GM18502 (cell line): ENCODE measurements around the gene PCMTD2.

ENCODE experiments used
- ATAC-seq: cut with Tn5 transposase; IDR thresholded peaks from one replicate; pipeline ENCODE4 v1.9.1; 2021; ENCODE audit warnings: mild to moderate bottlenecking; ENCODE audit not compliant: unreplicated experiment, poor library complexity

The PCMTD2 gene

DNA sequence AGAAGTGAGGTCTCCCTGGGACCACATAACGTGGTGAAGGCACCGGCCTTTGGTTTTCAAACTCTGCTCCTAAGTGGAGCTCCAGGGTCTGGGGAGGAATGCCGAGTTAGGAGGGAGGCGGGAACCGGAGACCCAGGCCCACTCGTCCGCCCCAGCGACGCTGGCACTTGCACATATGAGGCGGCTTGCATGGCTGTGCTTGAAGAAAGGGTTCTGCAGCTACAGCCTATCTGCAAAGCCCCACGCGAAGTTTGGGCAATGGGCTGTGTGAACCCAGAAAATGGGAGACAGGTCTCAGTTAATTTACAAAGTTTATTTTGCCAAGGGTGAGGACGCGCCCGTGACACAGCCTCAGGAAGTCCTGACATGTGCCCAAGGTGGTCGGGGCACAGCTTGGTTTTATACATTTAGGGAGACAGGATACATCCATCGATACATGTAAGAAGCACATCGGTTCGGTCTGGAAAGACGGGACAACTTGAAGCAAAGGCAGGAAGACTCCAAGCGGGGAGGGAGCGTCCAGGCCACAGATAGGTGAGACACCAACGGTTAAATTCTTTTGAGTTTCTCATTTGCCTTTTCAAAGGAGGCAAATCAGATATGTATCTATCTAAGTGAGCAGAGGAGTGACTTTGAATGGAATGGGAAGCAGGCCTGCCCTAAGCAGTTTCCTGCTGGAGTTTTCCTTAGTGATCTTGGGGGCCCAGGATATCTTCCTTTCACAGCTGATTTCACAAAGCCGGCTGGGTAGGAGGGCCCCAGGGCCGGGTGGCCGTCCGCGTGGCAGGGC is 782 bp upstream of the PCMTD2 start:
- ATAC-seq, result no peak

DNA sequence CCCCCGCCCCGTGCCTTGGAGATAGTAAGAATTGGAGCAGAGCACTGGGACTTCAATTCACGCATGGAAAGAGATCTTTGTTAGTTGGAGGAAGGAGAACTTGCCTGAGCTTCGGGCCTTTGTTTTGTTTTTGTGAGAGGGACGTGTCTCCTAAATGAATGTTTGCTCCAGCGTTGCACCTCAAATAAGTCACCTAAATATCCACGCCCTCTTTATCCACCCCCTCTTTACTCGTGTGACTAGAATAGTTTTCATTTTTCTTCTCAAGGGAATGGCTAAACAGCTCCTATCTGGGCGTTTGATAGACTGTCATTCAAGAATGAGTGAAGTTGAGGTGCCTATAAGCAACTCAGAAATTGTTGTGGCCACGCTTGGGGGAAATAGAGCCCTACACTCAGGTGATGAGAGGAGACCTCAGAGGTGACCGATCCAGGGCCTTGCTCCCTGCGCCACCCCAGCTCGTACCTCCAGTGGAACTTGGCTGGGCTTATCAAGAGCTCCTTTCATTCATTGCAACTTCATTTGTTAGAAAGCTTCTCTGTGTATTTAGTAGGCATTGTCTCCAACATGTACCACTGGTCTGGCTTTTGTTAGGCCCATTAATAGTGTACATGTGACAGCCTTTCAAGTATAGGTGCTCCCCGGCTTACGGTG is 861 bp downstream of the PCMTD2 start:
- no peak for ATAC-seq

DNA sequence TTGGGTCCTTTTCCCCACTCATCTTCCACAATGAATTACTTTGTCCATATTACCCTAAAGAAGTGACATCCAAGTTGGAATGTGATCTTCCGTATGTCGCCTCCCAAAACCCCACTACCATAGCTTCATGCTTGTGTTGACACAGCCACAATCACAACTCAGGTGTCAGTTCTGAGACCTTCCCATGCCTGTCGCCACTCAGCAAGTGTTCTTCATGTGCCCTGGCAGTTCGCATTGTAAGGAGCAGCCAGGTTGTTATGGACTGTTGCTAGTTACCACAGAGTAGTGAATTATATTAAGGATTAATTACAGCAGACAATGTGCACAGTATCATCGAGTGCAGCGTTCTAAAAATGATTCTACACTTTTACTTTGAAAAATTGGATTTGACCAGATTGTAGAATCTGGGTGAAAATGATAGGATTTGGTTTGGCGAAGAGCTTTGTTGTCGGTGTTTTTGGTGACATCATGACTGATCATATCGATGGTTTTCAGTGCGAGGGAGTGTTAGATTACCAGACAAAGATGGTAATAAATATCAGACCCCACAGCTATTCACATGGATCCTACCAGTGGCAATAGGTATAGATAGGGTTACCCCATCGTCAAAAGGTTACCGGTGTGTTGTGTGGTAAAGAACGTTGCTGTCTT is 1.7 kb downstream of the PCMTD2 start:
- no peak for ATAC-seq

DNA sequence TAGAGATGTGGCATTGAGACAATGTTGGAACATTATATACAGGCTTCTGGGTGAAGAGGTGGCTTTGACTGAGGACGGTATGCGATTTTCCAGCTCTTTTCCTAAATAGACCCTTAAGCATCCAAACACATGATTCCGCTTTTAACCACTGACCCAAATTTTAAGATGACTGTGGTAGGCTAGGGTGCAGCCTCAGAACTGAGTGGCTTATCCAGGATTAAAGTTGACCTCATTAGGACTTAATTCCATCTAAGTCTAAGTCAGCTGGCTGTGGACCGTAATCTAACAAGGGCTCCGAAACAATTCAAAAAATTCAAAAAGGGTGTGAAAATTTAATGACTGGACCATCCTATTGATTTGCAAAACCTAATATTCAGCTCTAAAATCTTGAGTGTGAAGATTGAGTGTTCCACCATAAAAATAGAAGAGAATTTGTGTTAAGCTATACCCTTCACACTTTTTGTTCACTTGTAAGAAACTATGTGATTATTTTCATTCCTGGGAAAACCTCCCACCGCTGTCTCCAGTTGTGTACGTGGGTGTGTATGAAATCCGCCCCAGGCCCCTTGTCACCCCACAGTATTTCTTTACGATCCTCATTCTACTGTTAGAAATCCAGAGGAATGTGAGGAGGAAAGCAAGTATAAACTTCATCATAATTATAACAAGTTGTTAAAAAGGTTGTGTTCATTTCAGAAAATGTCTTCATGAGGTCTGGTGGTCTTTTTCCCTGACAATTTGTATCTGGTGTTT is 2.7 kb downstream of the PCMTD2 start:
- ATAC-seq, result no peak

DNA sequence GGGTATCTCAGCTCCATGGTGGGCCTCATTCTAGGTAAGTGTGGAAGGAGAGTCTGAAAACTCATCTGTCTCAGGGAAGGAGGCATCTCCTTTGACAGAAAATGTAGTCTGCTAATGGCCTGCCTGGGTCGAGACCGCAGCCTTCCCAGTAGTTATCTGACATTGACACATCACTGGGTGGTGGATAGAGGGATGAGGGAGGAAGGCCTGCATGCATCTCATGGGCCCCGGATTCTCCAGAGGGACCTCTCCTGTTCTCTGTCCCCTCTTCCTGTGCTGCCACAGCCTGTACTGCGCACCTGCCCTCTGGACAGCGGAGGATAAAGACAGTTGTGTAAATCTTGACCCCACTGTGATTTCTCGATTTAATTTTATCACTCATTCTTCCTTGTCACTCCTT is 4.7 kb downstream of the PCMTD2 start:
- no peak for ATAC-seq

DNA sequence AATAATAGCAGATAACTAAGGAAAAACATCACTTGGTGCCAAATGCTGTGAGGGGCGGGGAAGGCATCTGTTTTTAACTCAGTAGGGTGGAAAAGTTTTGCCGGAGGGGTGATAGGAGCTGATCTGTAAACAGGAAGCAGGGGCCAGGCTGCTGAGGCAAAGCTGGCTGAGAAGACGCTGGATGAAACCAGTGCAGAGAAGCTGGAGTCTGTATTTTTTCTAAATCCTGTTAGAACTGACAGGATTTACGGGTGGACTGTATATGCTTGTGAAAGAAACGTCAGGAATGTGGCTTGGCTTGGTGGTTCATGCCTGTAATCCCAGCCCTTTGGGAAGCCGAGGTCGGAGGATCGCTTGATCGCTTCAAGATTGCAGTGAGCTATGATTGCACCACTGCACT is 5.6 kb downstream of the PCMTD2 start:
- ATAC-seq, result no peak

DNA sequence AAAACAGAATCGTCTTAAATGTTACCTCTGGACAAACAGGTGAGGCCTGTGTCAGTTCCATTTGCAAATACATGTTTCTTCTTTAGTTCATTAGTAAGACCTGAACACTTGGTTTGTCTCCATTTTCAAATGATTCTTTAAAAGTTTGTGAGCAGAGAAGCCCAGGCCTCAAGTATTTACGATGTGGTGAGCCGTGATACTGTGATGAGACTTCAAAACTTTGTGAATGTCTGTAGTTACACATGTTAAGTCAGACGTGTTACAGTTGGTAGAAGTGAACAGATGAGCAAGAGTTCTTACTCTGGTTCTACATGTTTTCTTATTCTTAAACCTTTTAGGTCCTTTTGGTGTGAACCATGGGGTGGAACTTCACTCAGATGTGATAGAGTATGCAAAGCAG is 8.5 kb downstream of the PCMTD2 start:
- no peak for ATAC-seq

DNA sequence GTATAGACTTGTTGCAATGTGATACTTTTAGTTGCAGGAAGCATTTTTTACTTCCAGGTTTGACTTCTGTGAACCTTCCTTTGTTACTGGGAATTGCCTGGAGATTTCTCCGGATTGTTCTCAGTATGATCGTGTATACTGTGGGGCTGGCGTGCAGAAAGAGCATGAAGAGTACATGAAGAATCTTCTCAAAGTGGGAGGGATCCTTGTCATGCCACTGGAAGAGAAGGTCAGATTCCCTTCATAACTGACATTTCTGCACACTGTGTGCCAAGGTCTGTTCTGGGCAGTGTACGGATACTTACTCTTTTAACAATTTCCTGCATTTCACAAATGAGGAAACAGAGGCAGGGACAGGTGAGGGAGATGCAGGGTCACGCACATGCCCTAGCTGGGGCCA is 9.7 kb downstream of the PCMTD2 start:
- no peak for ATAC-seq

DNA sequence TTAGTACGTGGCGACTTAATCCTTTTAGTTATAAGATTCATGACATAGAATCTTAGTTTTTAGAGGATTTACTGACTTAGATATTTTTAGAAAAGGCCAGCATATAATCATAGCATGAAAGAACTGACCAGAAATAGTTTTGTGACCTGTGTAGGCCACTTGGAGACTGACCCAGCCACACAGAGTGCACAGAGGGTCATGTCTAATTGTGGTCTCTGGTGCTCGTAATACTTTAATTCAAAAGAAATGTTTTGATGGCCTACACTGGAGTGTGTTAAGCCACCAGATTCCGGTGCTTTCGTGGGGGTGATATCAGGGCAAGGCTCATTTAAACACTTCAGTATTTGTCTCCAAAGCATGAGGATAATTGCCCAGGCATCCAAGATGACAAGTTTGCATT is 11.4 kb downstream of the PCMTD2 start:
- no peak for ATAC-seq

DNA sequence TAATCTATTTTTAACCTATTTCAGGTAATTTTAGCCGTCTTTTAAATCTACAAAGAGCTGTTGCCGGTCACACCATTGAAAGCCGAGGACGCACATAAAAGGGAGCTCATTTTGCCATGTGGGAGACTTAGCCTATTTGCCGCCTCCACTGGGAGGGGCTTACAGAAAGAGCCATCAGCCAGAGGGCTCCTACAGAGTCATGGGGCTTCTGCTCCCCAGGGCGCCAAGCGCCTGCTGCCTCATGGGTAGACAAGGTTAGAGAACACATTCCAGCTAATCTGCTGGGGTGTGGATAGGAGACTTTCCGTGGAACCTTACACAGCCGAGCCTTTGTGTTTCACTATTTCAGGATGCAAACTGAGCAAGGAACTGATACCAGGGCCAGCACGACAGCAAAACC is 12.6 kb downstream of the PCMTD2 start:
- no peak for ATAC-seq

DNA sequence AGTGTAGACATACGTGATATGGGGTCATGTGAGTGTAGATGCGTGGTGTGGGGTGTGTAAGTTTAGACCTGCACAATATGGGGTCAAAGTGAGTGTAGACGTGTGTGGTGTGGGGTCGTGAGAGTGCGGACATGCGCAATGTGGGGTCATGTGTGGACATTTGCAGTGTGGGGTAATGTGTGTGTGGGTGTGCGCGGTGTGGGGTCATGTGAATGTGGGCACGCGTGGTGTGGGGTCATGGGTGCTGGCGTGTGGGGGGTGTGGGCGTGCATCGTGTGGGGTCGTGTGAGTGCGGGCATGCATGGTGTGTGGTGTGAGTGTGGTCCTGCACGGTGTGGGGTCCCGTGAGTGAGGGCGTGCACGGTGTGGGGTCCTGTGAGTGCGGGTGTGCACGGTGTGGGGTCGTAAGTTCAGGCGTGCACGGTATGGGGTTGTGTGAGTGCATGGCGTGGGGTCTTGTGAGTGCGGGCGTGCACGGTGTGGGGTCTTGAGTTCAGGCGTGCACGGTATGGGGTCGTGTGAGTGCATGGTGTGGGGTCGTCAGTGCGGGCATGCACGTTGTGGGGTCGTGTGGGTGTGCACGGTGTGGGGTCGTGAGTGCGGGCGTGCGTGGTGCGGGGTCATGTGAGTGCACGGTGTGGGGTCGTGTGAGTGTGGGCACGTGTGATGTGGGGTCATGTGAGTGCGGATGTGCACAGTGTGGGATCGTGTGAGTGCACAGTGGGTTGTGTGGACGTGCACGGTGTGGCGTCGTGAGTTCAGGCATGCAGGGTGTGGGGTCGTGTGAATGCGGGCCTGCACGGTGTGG is 14.3 kb downstream of the PCMTD2 start:
- no peak for ATAC-seq

DNA sequence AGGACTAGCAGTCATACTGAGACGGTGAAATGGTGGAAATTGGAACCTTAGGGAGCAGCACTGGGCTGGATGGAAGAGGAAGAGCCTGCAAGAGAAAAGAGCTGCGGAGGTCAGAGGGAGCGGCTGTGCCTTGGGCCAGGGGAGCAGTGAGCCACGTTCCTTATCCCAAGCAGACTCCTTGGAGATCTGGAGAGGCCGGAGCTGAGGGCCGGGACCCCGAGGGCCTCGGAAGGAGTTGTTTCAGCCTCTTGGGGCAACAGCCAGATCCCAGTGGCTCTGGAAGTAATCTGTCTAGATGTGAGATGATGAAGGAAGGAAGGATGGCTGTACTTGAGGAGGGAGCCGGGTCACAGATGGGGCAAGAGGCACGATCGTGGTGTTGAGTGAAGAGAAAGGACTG is 16.1 kb downstream of the PCMTD2 start:
- no peak for ATAC-seq

DNA sequence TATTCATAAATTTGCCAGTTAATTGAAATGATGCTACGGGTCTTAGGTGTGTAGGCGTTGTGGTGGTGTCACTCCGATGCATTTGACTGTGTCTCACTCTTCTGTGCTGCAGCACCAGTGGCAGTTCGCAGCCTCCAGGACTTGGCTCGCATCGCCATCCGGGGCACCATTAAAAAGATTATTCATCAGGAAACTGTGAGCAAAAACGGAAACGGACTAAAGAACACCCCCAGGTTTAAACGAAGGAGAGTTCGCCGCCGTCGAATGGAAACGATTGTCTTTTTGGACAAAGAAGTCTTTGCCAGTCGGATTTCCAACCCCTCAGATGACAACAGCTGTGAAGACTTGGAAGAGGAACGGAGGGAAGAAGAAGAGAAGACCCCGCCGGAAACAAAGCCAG is 17.6 kb downstream of the PCMTD2 start:
- no peak for ATAC-seq

DNA sequence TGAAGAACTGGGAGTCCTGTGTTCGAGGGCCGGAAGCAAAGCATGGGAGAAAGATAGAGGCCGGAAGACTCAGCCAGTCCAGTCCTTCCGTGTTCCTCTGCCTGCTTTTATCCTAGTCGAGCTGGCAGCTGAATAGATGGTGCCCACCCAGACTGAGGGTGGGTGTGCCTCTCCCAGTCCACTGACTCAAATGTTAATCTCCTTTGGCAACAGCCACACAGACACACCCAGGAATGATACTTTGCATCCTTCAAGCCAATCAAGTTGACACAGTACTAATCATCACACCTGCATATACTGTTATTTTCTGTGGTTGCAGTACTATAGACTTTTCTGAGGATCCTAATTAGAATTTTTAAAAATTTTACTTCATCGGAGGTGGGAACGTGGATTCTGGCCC is 21.3 kb downstream of the PCMTD2 start:
- no peak for ATAC-seq

DNA sequence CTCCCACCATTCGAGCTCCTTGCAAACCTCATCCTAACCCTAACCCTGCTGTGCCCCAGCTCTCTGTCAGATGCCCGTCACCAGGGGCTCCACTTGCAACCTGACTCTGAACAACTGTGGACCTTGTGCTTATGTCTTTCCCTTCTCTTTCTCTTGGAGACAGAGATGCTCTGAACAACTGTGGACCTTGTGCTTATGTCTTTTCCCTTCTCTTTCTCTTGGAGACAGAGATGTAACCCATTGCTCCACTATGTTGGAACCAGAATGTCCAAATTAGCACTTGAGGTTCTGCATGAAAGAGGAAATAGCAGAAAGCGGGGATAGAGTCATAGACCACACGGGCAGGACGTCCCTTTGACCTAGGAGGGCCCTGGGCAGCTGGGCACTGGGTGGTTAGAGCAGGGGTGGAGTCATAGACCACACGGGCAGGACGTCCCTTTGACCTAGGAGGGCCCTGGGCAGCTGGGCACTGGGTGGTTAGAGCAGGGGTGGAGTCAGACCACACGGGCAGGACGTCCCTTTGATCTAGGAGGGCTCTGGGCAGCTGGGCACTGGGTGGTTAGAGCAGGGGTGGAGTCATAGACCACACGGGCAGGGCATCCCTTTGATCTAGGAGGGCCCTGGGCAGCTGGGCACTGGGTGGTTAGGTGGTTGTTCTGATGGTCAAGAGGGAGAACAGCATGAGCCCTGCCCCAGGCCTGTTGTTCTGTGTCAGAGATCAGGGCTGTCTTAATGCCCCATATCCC is 22.2 kb downstream of the PCMTD2 start:
- no peak for ATAC-seq

DNA sequence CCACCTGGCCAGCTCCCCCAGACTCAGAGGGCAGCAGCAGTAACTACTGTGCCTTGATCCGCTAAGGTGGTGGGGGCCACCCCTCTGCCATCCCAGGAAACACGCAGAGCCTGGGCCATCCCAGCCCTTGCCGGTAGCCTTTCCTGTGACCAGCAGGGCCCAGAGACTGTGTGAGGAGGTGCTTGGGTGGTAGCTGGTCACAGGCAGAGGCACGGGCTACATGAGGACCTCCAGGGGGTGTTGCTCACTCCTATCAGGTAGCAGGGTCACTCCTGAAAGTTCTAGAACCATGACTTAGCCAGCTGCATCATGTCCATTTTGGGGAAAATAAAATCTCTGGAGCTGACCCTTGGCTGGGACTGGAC is 22.8 kb downstream of the PCMTD2 start:
- no peak for ATAC-seq

DNA sequence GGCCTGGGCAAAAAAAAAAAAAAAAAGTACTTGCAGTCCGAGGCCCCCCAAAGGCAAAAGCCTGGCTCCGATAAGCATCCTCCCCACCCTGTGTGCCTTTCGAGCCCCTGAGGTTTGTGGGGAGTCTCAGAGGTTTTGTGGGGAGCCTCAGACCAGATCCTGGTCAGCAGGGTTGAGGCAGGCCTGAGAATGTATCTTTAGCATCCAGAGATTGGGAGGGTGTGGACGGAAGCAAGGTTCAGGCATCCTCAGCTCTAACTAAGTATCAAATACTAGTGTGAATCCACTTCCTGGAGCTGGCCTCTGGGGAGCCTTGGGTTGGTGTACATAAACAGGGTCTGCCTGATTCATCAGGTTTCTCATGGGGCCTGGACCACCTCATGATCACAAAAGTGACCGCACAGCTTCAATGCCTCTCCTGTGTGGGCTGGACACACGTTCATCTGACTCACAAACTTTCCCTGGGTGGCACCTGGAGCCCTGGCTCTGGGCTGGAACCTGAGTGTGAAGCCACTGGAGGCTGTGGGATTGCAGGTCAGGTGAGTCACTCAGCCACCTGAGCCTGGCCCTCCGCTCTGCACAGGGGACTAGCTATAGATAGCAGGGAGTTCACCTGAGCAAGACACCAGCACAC is 24.4 kb downstream of the PCMTD2 start:
- no peak for ATAC-seq

DNA sequence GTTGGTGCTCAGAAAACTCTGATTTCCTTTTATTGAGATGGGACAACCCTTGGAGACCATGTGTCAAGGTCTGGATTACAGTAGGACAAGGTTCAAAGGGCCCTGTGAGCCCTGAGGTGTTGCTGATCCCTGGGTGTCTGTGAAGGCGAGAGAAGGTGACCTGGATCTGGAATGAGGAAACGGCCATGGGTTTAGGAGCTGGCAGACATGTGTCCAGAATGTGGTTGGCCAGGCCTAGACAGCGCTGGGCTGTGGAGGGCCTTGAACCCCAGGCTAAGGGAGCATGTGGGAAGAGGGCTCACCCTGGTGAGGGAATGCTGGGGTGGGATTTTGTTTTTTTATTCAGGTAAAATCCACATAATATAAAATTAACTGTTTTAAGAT is 24.9 kb downstream of the PCMTD2 start:
- no peak for ATAC-seq

DNA sequence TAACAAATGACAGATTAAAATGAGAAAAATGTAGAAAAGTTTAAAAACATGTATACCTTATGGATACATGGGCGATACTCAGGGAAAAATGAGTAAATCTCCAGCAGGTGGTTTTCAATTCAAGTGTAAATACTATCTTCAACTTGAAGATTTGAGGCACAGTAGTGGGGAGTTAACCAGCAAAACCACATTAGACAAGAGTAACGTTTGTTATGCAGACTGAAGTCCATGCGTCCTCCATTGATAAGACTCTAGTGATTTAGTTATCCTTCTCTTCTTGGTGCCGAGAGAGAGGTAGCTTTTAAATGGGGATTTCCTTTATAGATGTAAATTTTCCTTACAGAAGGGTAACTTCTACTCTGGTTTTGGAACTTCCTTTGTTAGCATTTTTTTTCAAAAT is 28.1 kb downstream of the PCMTD2 start:
- ATAC-seq, result no peak
